ENCODE data around the gene SCAANT1.

DNA sequence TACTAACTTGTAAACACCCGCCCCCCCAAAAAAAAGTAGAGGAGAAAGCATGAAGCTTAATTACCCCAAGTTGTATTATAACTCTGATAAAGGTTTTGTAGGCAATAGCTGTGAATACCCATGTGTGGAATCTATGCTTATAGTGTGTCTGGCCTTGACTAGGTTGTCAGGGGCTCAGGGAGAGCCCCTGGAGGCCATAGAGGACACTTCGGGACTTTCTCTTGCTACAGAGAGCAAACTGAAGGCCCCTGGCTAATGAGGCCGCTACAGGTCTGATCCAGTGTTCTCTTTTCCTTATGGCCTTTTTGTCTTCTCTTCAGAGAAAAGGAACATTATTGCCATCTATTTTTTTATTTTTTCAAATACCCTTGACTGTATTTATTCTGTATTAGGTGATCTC lies 19.1 kb upstream of the SCAANT1 start:
- TF ChIP-seq, protein P1, sequence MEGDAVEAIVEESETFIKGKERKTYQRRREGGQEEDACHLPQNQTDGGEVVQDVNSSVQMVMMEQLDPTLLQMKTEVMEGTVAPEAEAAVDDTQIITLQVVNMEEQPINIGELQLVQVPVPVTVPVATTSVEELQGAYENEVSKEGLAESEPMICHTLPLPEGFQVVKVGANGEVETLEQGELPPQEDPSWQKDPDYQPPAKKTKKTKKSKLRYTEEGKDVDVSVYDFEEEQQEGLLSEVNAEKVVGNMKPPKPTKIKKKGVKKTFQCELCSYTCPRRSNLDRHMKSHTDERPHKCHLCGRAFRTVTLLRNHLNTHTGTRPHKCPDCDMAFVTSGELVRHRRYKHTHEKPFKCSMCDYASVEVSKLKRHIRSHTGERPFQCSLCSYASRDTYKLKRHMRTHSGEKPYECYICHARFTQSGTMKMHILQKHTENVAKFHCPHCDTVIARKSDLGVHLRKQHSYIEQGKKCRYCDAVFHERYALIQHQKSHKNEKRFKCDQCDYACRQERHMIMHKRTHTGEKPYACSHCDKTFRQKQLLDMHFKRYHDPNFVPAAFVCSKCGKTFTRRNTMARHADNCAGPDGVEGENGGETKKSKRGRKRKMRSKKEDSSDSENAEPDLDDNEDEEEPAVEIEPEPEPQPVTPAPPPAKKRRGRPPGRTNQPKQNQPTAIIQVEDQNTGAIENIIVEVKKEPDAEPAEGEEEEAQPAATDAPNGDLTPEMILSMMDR (IDR thresholded peaks at IDR 0.05; ENCODE audit: low read depth, low read length, missing input control) = no peak
- TF ChIP-seq, protein P2, sequence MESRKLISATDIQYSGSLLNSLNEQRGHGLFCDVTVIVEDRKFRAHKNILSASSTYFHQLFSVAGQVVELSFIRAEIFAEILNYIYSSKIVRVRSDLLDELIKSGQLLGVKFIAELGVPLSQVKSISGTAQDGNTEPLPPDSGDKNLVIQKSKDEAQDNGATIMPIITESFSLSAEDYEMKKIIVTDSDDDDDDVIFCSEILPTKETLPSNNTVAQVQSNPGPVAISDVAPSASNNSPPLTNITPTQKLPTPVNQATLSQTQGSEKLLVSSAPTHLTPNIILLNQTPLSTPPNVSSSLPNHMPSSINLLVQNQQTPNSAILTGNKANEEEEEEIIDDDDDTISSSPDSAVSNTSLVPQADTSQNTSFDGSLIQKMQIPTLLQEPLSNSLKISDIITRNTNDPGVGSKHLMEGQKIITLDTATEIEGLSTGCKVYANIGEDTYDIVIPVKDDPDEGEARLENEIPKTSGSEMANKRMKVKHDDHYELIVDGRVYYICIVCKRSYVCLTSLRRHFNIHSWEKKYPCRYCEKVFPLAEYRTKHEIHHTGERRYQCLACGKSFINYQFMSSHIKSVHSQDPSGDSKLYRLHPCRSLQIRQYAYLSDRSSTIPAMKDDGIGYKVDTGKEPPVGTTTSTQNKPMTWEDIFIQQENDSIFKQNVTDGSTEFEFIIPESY (IDR thresholded peaks at IDR 0.05) = no peak
- TF ChIP-seq EGR1 (IDR thresholded peaks at IDR 0.05; ENCODE audit: low read depth in 2 of 2) (no peak), SP1 (IDR thresholded peaks at IDR 0.05) (no peak), RAD21 (IDR thresholded peaks at IDR 0.05) (no peak), JUND (IDR thresholded peaks at IDR 0.05) (no peak), YY1 (IDR thresholded peaks at IDR 0.05) (no peak), FOXA2 (IDR thresholded peaks at IDR 0.05) (no peak), GABPA (IDR thresholded peaks at IDR 0.05 in 1 of 2, conservative IDR thresholded peaks at IDR 0.05 in 1 of 2) (no peak), HNF4G (IDR thresholded peaks at IDR 0.05) (no peak), NR2F2 (IDR thresholded peaks at IDR 0.05) (no peak)
- TF ChIP-seq, protein P3, sequence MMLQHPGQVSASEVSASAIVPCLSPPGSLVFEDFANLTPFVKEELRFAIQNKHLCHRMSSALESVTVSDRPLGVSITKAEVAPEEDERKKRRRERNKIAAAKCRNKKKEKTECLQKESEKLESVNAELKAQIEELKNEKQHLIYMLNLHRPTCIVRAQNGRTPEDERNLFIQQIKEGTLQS (IDR thresholded peaks at IDR 0.05) = no peak
- TF ChIP-seq, protein P4, sequence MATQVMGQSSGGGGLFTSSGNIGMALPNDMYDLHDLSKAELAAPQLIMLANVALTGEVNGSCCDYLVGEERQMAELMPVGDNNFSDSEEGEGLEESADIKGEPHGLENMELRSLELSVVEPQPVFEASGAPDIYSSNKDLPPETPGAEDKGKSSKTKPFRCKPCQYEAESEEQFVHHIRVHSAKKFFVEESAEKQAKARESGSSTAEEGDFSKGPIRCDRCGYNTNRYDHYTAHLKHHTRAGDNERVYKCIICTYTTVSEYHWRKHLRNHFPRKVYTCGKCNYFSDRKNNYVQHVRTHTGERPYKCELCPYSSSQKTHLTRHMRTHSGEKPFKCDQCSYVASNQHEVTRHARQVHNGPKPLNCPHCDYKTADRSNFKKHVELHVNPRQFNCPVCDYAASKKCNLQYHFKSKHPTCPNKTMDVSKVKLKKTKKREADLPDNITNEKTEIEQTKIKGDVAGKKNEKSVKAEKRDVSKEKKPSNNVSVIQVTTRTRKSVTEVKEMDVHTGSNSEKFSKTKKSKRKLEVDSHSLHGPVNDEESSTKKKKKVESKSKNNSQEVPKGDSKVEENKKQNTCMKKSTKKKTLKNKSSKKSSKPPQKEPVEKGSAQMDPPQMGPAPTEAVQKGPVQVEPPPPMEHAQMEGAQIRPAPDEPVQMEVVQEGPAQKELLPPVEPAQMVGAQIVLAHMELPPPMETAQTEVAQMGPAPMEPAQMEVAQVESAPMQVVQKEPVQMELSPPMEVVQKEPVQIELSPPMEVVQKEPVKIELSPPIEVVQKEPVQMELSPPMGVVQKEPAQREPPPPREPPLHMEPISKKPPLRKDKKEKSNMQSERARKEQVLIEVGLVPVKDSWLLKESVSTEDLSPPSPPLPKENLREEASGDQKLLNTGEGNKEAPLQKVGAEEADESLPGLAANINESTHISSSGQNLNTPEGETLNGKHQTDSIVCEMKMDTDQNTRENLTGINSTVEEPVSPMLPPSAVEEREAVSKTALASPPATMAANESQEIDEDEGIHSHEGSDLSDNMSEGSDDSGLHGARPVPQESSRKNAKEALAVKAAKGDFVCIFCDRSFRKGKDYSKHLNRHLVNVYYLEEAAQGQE (IDR thresholded peaks at IDR 0.05) = no peak
- TF ChIP-seq, protein P5, sequence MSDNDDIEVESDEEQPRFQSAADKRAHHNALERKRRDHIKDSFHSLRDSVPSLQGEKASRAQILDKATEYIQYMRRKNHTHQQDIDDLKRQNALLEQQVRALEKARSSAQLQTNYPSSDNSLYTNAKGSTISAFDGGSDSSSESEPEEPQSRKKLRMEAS (IDR thresholded peaks at IDR 0.05) = no peak

Data from liver (tissue), 3 donors.